Measurements from ENCODE around the gene SIGLEC14.
A peak's percentile ranks its signal among the peaks of the same experiment; 100 is the strongest.

Gene SIGLEC14

GRCh38 chr19:51640386-51640785 is 6.2 kb downstream of the SIGLEC14 start:
- Histone ChIP-seq H3K4me3 (ENCODE audit: low read depth, low read length, poor library complexity, severe bottlenecking) (no peak overlapping the region), H3K4me1 (ENCODE audit: insufficient read depth, low read length, severe bottlenecking) (no peaks in the 10 kb centered on the region), H3K27me3 (ENCODE audit: insufficient read depth, low read length) (0 out of 2 replicates have a peak, but pooled peaks cover 4% of the 10 kb centered on the region), H3K9me2 (ENCODE audit: low read depth, low read length) (no peaks in the 10 kb centered on the region), H3F3A (ENCODE audit: insufficient read depth, low read length) (no peaks in the 10 kb centered on the region), H3K79me2 (ENCODE audit: insufficient read depth, low read length) (no peaks in the 10 kb centered on the region), H3K27ac (ENCODE audit: low read depth, low read length, poor library complexity, severe bottlenecking) (no peak overlapping the region), H3K36me3 (ENCODE audit: insufficient read depth, low read length) (no peaks in the 10 kb centered on the region), H3K4me2 (ENCODE audit: low read length) (no peak overlapping the region), H4K20me1 (ENCODE audit: insufficient read depth, low read length) (no peaks in the 10 kb centered on the region), H3K9ac (ENCODE audit: low read length) (no peak overlapping the region), H2AFZ (ENCODE audit: low read length) (no peak overlapping the region), H3K9me3 (ENCODE audit: low read length) (peaks cover 4% of the 10 kb centered on the region; the same call in 1 of the 2 replicates)
- TF ChIP-seq EZH2 (IDR thresholded peaks at IDR 0.05; ENCODE audit: borderline replicate concordance, low read length), result no peak
- no peak for TF ChIP-seq CTCF (IDR thresholded peaks at IDR 0.05; ENCODE audit: low read length)

GRCh38 chr19:51639916-51640315 is 6.7 kb downstream of the SIGLEC14 start:
- TF ChIP-seq EZH2 (IDR thresholded peaks at IDR 0.05; ENCODE audit: borderline replicate concordance, low read length) (no peak), CTCF (IDR thresholded peaks at IDR 0.05; ENCODE audit: low read length) (no peak)
- Histone ChIP-seq H3K9ac (ENCODE audit: low read length) (no peak overlapping the region), H3K79me2 (ENCODE audit: insufficient read depth, low read length) (no peaks in the 10 kb centered on the region), H3K4me3 (ENCODE audit: low read depth, low read length, poor library complexity, severe bottlenecking) (no peak overlapping the region), H3K4me1 (ENCODE audit: insufficient read depth, low read length, severe bottlenecking) (no peaks in the 10 kb centered on the region), H3K9me2 (ENCODE audit: low read depth, low read length) (no peaks in the 10 kb centered on the region), H2AFZ (ENCODE audit: low read length) (no peak overlapping the region), H4K20me1 (ENCODE audit: insufficient read depth, low read length) (no peaks in the 10 kb centered on the region), H3K9me3 (ENCODE audit: low read length) (peaks cover 4% of the 10 kb centered on the region; the same call in 1 of the 2 replicates), H3K27ac (ENCODE audit: low read depth, low read length, poor library complexity, severe bottlenecking) (no peak overlapping the region), H3K4me2 (ENCODE audit: low read length) (no peak overlapping the region), H3F3A (ENCODE audit: insufficient read depth, low read length) (no peaks in the 10 kb centered on the region), H3K36me3 (ENCODE audit: insufficient read depth, low read length) (no peaks in the 10 kb centered on the region), H3K27me3 (ENCODE audit: insufficient read depth, low read length) (0 out of 2 replicates have a peak, but pooled peaks cover 4% of the 10 kb centered on the region)

GRCh38 chr19:51637362-51637978 is 9.2 kb downstream of the SIGLEC14 start:
- no peaks in the 10 kb centered on the region for H3K4me1 ChIP-seq (ENCODE audit: insufficient read depth, low read length, severe bottlenecking)
- no peak overlapping the region for H3K4me2 ChIP-seq (ENCODE audit: low read length)
- TF ChIP-seq EZH2 (IDR thresholded peaks at IDR 0.05; ENCODE audit: borderline replicate concordance, low read length), result no peak
- peak; percentile 69 for TF ChIP-seq CTCF (IDR thresholded peaks at IDR 0.05; ENCODE audit: low read length)
- peaks cover 4% of the 10 kb centered on the region; the same call in 1 of the 2 replicates for H3K9me3 ChIP-seq (ENCODE audit: low read length)
- no peaks in the 10 kb centered on the region for H3K79me2 ChIP-seq (ENCODE audit: insufficient read depth, low read length)
- H3K36me3 ChIP-seq (ENCODE audit: insufficient read depth, low read length), result no peaks in the 10 kb centered on the region
- no peak overlapping the region for H3K4me3 ChIP-seq (ENCODE audit: low read depth, low read length, poor library complexity, severe bottlenecking)
- no peaks in the 10 kb centered on the region for H3F3A ChIP-seq (ENCODE audit: insufficient read depth, low read length)
- no peaks in the 10 kb centered on the region for H4K20me1 ChIP-seq (ENCODE audit: insufficient read depth, low read length)
- H2AFZ ChIP-seq (ENCODE audit: low read length), result no peak overlapping the region
- no peaks in the 10 kb centered on the region for H3K9me2 ChIP-seq (ENCODE audit: low read depth, low read length)
- no peak overlapping the region for H3K27ac ChIP-seq (ENCODE audit: low read depth, low read length, poor library complexity, severe bottlenecking)
- no peak overlapping the region for H3K9ac ChIP-seq (ENCODE audit: low read length)
- 0 out of 2 replicates have a peak, but pooled peaks cover 4% of the 10 kb centered on the region for H3K27me3 ChIP-seq (ENCODE audit: insufficient read depth, low read length)
